ENCODE data around the gene HAVCR2. TPM values are rescaled to one million over a fixed set of nuclear protein-coding genes. Genes with fewer than 3 reads are reported as not detected.

HAVCR2 gene
- 0.21 and 1.0 TPM in 2 replicates for total RNA-seq

DNA sequence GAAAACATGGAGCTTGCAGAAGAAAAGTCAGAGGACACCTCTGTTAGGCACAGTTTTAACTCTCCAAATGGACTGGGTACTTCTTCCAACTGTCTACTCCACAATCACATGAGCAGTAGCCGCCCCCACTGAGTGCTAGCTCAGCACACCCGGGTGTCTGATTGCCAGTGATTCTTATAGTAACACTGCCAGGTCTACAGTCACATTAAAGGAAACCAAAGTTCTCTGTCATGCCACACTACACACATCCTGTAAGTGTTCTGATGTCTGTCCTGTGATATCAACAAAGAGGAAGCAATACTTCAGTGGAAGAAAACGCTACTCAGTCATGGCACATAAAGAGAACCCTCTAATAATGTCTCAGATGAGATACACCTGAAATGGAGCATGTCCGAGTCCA, at the start of gene HAVCR2:
HAVCR2 (minus strand) TSS at position 69 of the 400 bp plus-strand sequence; CDS start at position 8, 61 bp downstream.

GRCh38 chr5:157142317-157143126, 33.7 kb upstream of the HAVCR2 start, which contains the start of gene MED7:
MED7 (minus strand) TSS chr5:157142865; CDS start chr5:157139431, 3,434 bp downstream.

GRCh38 chr5:157059093-157059539, 49.7 kb downstream of the HAVCR2 start, which contains the start of gene HAVCR1:
HAVCR1 (minus strand) TSS chr5:157059116; CDS start chr5:157057943, 1,173 bp downstream.

Other genes starting within 250 kb of the HAVCR2 start
- not detected in 2 replicates for gene TIMD4, start 145.8 kb downstream of the HAVCR2 start, total RNA-seq
- not detected in 2 replicates for gene HAVCR1, start 49.9 kb downstream of the HAVCR2 start, total RNA-seq
- gene MED7, start 33.8 kb upstream of the HAVCR2 start, total RNA-seq, result 9.6 and 9.7 TPM in 2 replicates
- not detected in 2 replicates for gene GARIN3, start 57.2 kb upstream of the HAVCR2 start, total RNA-seq
- gene ITK, start 71.8 kb upstream of the HAVCR2 start, total RNA-seq, result not detected in 2 replicates
- gene CYFIP2, start 157.1 kb upstream of the HAVCR2 start, total RNA-seq, result 2.1 and 4.3 TPM in 2 replicates